D721Med (cell line): ENCODE measurements around the gene PRDM11.

Experiments used
- DNase-seq: peaks from one replicate; pipeline ENCODE4 v3.0.0; 2011; ENCODE audit warnings: low spot score; ENCODE audit not compliant: insufficient read length
- FAIRE-seq: peaks from 2 replicates; lab custom pipeline; 2011; peaks lifted over from hg19 to GRCh38; lab: Jason Lieb, UNC
- TF ChIP-seq, protein P1 (sequence below): IDR thresholded peaks from 2 replicates; pipeline ENCODE4 v1.5.1; 2012; ENCODE audit warnings: mild to moderate bottlenecking, control low read depth; ENCODE audit not compliant: insufficient read depth; ENCODE audit errors: missing control alignments

Gene PRDM11

DNA sequence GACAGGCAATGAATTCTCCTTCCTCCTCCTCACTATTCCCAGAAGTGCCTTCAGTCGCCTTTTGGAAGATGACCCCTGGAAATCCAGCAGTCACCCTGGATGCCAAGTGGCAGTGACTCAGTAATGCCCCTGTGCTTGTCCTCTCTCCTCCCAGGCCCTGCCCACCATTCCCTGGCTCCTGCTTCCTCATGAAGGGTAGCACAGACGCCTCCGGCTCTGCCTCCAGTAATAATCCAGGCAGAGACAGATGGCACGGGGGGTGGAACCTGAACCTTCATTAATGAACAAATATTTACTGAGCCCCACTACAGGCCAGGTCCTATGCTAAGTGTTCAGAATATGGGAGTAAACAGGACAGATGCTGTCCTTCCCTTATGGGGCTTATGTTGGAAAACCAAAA lies 116.5 kb downstream of the PRDM11 start:
- TF ChIP-seq, protein P1, sequence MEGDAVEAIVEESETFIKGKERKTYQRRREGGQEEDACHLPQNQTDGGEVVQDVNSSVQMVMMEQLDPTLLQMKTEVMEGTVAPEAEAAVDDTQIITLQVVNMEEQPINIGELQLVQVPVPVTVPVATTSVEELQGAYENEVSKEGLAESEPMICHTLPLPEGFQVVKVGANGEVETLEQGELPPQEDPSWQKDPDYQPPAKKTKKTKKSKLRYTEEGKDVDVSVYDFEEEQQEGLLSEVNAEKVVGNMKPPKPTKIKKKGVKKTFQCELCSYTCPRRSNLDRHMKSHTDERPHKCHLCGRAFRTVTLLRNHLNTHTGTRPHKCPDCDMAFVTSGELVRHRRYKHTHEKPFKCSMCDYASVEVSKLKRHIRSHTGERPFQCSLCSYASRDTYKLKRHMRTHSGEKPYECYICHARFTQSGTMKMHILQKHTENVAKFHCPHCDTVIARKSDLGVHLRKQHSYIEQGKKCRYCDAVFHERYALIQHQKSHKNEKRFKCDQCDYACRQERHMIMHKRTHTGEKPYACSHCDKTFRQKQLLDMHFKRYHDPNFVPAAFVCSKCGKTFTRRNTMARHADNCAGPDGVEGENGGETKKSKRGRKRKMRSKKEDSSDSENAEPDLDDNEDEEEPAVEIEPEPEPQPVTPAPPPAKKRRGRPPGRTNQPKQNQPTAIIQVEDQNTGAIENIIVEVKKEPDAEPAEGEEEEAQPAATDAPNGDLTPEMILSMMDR, result no peak
- peak; percentile 43 for DNase-seq
- no peak for FAIRE-seq

- no peak for DNase-seq
- TF ChIP-seq, protein P1, result no peak
- no peak for FAIRE-seq
Observed at GRCh38 chr11:45263773-45264172, 117.3 kb downstream of the PRDM11 start.

- FAIRE-seq (no peak), DNase-seq (no peak)
- TF ChIP-seq, protein P1, result no peak
Observed at GRCh38 chr11:45264839-45265515, 118.5 kb downstream of the PRDM11 start.

- DNase-seq (no peak), FAIRE-seq (no peak)
- TF ChIP-seq, protein P1, result no peak
Observed at GRCh38 chr11:45265969-45266675, 119.7 kb downstream of the PRDM11 start.

- TF ChIP-seq, protein P1, result no peak
- DNase-seq (no peak), FAIRE-seq (no peak)
Observed at GRCh38 chr11:45266676-45267020, 120.2 kb downstream of the PRDM11 start.

GRCh38 chr11:45267052-45267451 lies 120.6 kb downstream of the PRDM11 start:
- TF ChIP-seq, protein P1, result peak; percentile 21
- FAIRE-seq, result no peak
- DNase-seq, result no peak

GRCh38 chr11:45267652-45268299 lies 121.3 kb downstream of the PRDM11 start:
- FAIRE-seq, result no peak
- TF ChIP-seq, protein P1, result no peak
- no peak for DNase-seq
